ENCODE results near the gene B3GAT1.
"Not testable (repeated sequence)": the region's sequence is repeated elsewhere in the genome, so short reads cannot be mapped to it uniquely, and the experiment has no call there.

Gene B3GAT1

GRCh38 chr11:134449713-134450112, 37.7 kb upstream of the B3GAT1 start:
- DNase-seq (ENCODE audit: low spot score), result no peak
- TF ChIP-seq CTCF (IDR thresholded peaks at IDR 0.05; ENCODE audit: borderline replicate concordance, control extremely low read depth, extremely low read depth, insufficient read depth, missing control alignments), result no peak
- in situ Hi-C loops (cut with MboI; ENCODE audit: low sequenced_read_pairs, unreplicated experiment), result no loop called here

- in situ Hi-C loops (cut with MboI; ENCODE audit: low sequenced_read_pairs, unreplicated experiment), result no loop called here
- no peak for DNase-seq (ENCODE audit: low spot score)
- TF ChIP-seq CTCF (IDR thresholded peaks at IDR 0.05; ENCODE audit: borderline replicate concordance, control extremely low read depth, extremely low read depth, insufficient read depth, missing control alignments), result no peak
Observed at GRCh38 chr11:134449051-134449450, 37.0 kb upstream of the B3GAT1 start.

- no peak for DNase-seq (ENCODE audit: low spot score)
- in situ Hi-C loops (cut with MboI; ENCODE audit: low sequenced_read_pairs, unreplicated experiment), result no loop called here
- no peak for TF ChIP-seq CTCF (IDR thresholded peaks at IDR 0.05; ENCODE audit: borderline replicate concordance, control extremely low read depth, extremely low read depth, insufficient read depth, missing control alignments)
Observed at GRCh38 chr11:134447696-134448095, 35.7 kb upstream of the B3GAT1 start.

- in situ Hi-C loops (cut with MboI; ENCODE audit: low sequenced_read_pairs, unreplicated experiment), result no loop called here
- no peak for DNase-seq (ENCODE audit: low spot score)
- TF ChIP-seq CTCF (IDR thresholded peaks at IDR 0.05; ENCODE audit: borderline replicate concordance, control extremely low read depth, extremely low read depth, insufficient read depth, missing control alignments), result no peak
Observed at GRCh38 chr11:134445601-134446325, 33.7 kb upstream of the B3GAT1 start.

- in situ Hi-C loops (cut with MboI; ENCODE audit: low sequenced_read_pairs, unreplicated experiment); DNase-seq (ENCODE audit: low spot score): not testable (repeated sequence)
Observed at GRCh38 chr11:134444160-134445108, 32.4 kb upstream of the B3GAT1 start.

- in situ Hi-C loops (cut with MboI; ENCODE audit: low sequenced_read_pairs, unreplicated experiment), result no loop called here
- TF ChIP-seq CTCF (IDR thresholded peaks at IDR 0.05; ENCODE audit: borderline replicate concordance, control extremely low read depth, extremely low read depth, insufficient read depth, missing control alignments), result no peak
- no peak for DNase-seq (ENCODE audit: low spot score)
Observed at GRCh38 chr11:134443246-134443645, 31.2 kb upstream of the B3GAT1 start.

- in situ Hi-C loops (cut with MboI; ENCODE audit: low sequenced_read_pairs, unreplicated experiment), result no loop called here
- no peak for TF ChIP-seq CTCF (IDR thresholded peaks at IDR 0.05; ENCODE audit: borderline replicate concordance, control extremely low read depth, extremely low read depth, insufficient read depth, missing control alignments)
- DNase-seq (ENCODE audit: low spot score), result no peak
Observed at GRCh38 chr11:134442246-134442645, 30.2 kb upstream of the B3GAT1 start.

All from GM13976 (cell line).